Right lobe of liver (tissue), 6 donors: ENCODE results near the gene RALGAPA2. TPM values are rescaled to one million over a fixed set of nuclear protein-coding genes. Genes with fewer than 3 reads are reported as not detected.

Source experiments
- ATAC-seq, 4 donors: fragments of 200-7000 bp; cut with Tn5 transposase; one replicate each; pipeline ENCODE4 v1.9.1; 2020; ENCODE audit warnings: mild to moderate bottlenecking in 4 of 4, moderate library complexity in 4 of 4
- DNase-seq, 3 donors: peaks; one replicate each; pipeline ENCODE4 v3.0.0-alpha.2; 2020
- H3K27ac ChIP-seq, 3 donors: fragments of 200-600 bp; one replicate each; pipeline ENCODE4 v1.8.0; 2022
- H3K27me3 ChIP-seq, 2 donors: fragments of 200-600 bp; one replicate each; pipeline ENCODE4 v1.8.0; 2022
- H3K36me3 ChIP-seq, 4 donors: fragments of 200-600 bp; sonication (generic) in 1 of 4; one replicate each; pipeline versions ENCODE4 v1.5.1 to v1.8.0; 2017 to 2022; ENCODE audit warnings: control low read depth in 1 of 4
- H3K4me1 ChIP-seq, 4 donors: fragments of 200-600 bp; sonication (generic) in 1 of 4; one replicate each; pipeline versions ENCODE4 v1.5.1 to v1.8.0; 2017 to 2022; ENCODE audit warnings: control low read depth in 1 of 4
- H3K4me3 ChIP-seq, 3 donors: fragments of 200-600 bp; one replicate each; pipeline ENCODE4 v1.8.0; 2022
- H3K9me3 ChIP-seq, 4 donors: fragments of 200-600 bp; sonication (generic) in 1 of 4; one replicate each; pipeline versions ENCODE4 v1.5.1 to v1.8.0; 2017 to 2022; ENCODE audit warnings: control low read depth in 1 of 4
- CTCF ChIP-seq, 4 donors: fragments of 200-600 bp in 3 of 4; fragments of 450-650 bp in 1 of 4; IDR thresholded peaks; one replicate each; pipeline versions ENCODE4 v1.5.1 to v1.8.0; 2016 to 2022; ENCODE audit warnings: antibody characterized with exemption in 4 of 4, mild to moderate bottlenecking in 2 of 4
- POLR2A ChIP-seq: fragments of 450-650 bp; IDR thresholded peaks from one replicate; pipeline ENCODE4 v1.6.1; 2017; ENCODE audit warnings: antibody characterized with exemption, mild to moderate bottlenecking
- WGBS: methylation state at CpG from one replicate; pipeline ENCODE4 v1.1.6; 2018; ENCODE audit warnings: low coverage, low lambda C conversion rate; ENCODE audit not compliant: insufficient coverage; ENCODE audit errors: missing lambda C conversion rate; 5-methylcytosine and 5-hydroxymethylcytosine counted together
- intact Hi-C, 2 donors: fragments of 100-400 bp; cut with DNase I; formaldehyde crosslinking; loops; one replicate each; pipeline versions ENCODE4 v1.11.2 to v1.14.1; 2022
- total RNA-seq, 6 experiments: library from RNA; depleted of rRNA in 2 of 6; stranded (reverse); fragments of >200 nt in 2 of 6; fragmentation: NEBNext Ultra II Directional in 3 of 6; extraction: Animal tissue kit (Norgen Biotek cat#: 25700) in 3 of 6; gene quantifications; one replicate each; pipeline versions ENCODE4 v1.1.0 to v1.2.4, GENCODE V29; 2016 to 2023
- donor health status: DM: no; HTN: yes; CAD: no.
- donor health status: DM: no; HTN: no; CAD: no.
- donor health status: DM: no; HTN: no; CAD: no.
- donor health status: DM: no; HTN: yes; CAD: no.
- donor health status: DM: no; HTN: yes; CAD: no.

The RALGAPA2 gene
- total RNA-seq, 6 experiments from 2014 or later, result 38.3 to 76.7 (median 62.7) TPM

DNA sequence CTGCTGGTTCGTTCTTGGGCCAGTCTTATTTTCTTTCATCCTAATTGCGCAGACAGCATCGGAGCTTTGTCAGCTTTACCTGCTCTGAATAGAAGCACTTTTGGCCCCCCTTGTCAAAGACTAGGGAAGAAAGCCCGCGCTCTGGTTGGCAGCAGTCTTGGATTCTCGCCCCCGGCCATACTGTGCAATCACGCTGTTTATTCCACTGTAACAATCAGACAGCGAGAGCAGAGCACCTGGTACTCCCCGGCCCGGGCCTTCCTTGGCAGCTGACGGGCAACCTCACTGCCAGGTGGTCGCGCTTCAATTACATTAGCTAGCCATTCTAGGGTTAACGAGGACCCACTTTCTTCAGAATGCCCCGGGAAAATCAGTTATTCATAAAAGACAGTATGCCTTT, 272.0 kb downstream of the RALGAPA2 start:
- intact Hi-C loops, result no loop called here
- no peaks in the 10 kb centered on the region for H3K9me3 ChIP-seq
- no peaks in the 10 kb centered on the region for H3K4me1 ChIP-seq
- H3K27ac ChIP-seq, result no peak overlapping the region
- DNase-seq (no peak), ATAC-seq (no peak)
- H3K36me3 ChIP-seq, result no peaks in the 10 kb centered on the region
- no peak overlapping the region for H3K4me3 ChIP-seq
- H3K27me3 ChIP-seq, result no peaks in the 10 kb centered on the region
- WGBS, result 92% methylated on average over 10 of the region's 16 CpGs
- no peak for TF ChIP-seq POLR2A
- TF ChIP-seq CTCF (IDR thresholded peaks at IDR 0.05), result no peak

- intact Hi-C loops, result no loop called here
- Histone ChIP-seq H3K9me3 (no peaks in the 10 kb centered on the region), H3K27me3 (no peaks in the 10 kb centered on the region), H3K27ac (no peak overlapping the region), H3K4me1 (no peaks in the 10 kb centered on the region), H3K4me3 (no peak overlapping the region), H3K36me3 (peaks cover 0 to 3% (median 0%) of the 10 kb centered on the region in 4 donors)
- TF ChIP-seq CTCF (IDR thresholded peaks at IDR 0.05) (no peak), POLR2A (no peak)
- no peak for DNase-seq
- peak in 1 of 4 donors; percentile 26 for ATAC-seq
- 75% methylated on average over 5 of the region's 5 CpGs for WGBS
Measured at GRCh38 chr20:20439602-20440190, 272.7 kb downstream of the RALGAPA2 start.

DNA sequence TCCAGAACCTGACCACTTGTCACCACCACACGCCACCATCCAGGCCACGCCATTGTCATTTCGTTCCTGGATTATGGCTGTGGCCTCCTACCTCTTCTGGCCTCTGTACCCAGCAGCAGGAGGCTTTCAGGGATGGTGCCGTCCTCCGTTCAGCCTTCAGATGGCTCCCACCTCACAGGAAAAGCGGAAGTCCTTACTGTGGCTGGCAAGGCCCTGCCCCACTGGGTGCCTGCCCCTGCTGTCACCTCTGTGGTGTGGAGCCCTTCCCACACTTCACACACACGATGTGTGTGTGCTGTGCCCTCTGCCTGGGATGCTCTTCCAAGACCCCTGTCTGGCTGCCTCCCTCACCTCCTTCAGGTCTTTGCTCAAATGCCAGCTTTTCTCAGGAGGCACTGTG, 275.1 kb downstream of the RALGAPA2 start:
- H3K27ac ChIP-seq, result no peak overlapping the region
- intact Hi-C loops, result no loop called here
- WGBS, result 92% methylated on average over 5 of the region's 7 CpGs
- no peaks in the 10 kb centered on the region for H3K4me1 ChIP-seq
- H3K4me3 ChIP-seq, result no peak overlapping the region
- H3K36me3 ChIP-seq, result peaks cover 0 to 5% (median 0%) of the 10 kb centered on the region in 4 donors
- no peaks in the 10 kb centered on the region for H3K9me3 ChIP-seq
- H3K27me3 ChIP-seq, result no peaks in the 10 kb centered on the region
- ATAC-seq, result peak in 1 of 4 donors; percentile 11
- DNase-seq, result no peak
- TF ChIP-seq CTCF (IDR thresholded peaks at IDR 0.05), result no peak
- TF ChIP-seq POLR2A, result no peak

- H3K36me3 ChIP-seq, result peaks cover 0 to 5% (median 2%) of the 10 kb centered on the region in 4 donors
- intact Hi-C loops, result no loop called here
- no peak for DNase-seq
Measured at GRCh38 chr20:20436689-20437088, 275.8 kb downstream of the RALGAPA2 start.

More at GRCh38 chr20:20436689-20437088, 275.8 kb downstream of the RALGAPA2 start:
- WGBS, result 84% methylated on average over 4 of the region's 16 CpGs
- Histone ChIP-seq H3K27me3 (no peaks in the 10 kb centered on the region), H3K4me1 (no peaks in the 10 kb centered on the region), H3K27ac (no peak overlapping the region), H3K4me3 (no peak overlapping the region), H3K9me3 (no peaks in the 10 kb centered on the region)
- ATAC-seq, result no peak
- TF ChIP-seq POLR2A, result no peak
- no peak for TF ChIP-seq CTCF (IDR thresholded peaks at IDR 0.05)
